Fibroblast of the aortic adventitia (primary cell): ENCODE results near the gene DCDC2C. TPM values are rescaled to one million over a fixed set of nuclear protein-coding genes. Genes with fewer than 3 reads are reported as not detected.

ENCODE experiments used
- DNase-seq: peaks from one replicate; pipeline ENCODE4 v3.0.0-alpha.2; 2010; ENCODE audit warnings: low read depth
- H3K4me3 ChIP-seq: 2 replicates; pipeline ENCODE4 v1.5.1; 2011; ENCODE audit warnings: low read depth, mild to moderate bottlenecking, control low read depth, low read length, moderate library complexity
- total RNA-seq: library from RNA; depleted of rRNA; stranded (reverse); fragments of >200 nt; gene quantifications from 2 replicates; pipeline ENCODE4 v1.2.3, GENCODE V29; 2012; ENCODE audit warnings: low replicate concordance
- TF ChIP-seq, protein P1 (sequence below): IDR thresholded peaks from 2 replicates; pipeline ENCODE4 v1.5.1; 2011; ENCODE audit warnings: mild to moderate bottlenecking, low read length, control low read depth, inconsistent platforms; ENCODE audit not compliant: insufficient read depth

Gene DCDC2C
- total RNA-seq, 1 donor = not detected

DNA sequence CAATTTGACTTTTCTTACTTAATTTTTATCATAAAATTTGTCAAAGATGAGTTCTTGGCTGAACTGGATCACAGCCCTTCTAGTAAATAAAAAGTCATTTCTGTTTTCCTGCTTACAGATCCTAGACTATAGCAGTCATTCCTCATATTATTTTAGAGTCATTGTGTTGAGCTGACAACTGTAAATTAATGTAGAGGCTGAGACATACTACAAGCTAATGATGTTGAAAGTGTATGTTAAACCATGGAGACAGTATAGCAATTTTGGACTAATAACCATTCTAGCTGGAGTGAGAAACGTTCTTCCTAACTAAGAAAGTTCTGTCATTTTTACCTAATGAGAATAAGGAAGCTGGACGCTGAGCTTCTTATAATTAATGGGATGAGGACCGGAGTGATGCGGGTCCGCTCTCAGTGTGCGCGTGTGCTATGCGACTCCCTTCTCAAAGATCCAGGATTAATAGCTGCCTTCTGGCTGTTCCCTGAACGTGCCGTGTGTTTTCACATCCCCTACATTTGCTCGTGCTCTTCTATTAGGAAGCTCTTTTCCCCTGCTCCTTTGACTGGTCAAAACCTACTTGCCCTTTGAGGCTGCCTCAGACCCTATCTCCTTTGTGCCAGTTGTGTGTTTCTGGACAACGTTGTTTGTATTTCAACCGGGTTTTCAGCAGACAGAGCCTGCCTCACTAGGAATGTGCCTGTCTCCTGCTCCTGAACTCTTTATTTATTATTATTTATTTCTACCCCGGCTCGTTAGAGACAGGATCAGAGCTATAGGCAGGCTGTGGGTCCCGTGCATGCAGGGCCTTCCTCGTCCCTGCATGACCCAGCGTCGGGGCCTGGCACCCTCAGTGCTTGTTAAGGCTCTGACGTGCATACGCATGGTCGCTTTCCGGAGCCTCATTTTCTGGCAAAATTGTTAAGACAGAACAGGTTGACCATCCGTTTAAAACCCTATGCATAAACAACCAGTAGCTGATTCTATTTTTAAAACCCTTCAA lies 182.6 kb downstream of the DCDC2C start:
- no peak overlapping the region for H3K4me3 ChIP-seq
- no peak for DNase-seq
- TF ChIP-seq, protein P1, sequence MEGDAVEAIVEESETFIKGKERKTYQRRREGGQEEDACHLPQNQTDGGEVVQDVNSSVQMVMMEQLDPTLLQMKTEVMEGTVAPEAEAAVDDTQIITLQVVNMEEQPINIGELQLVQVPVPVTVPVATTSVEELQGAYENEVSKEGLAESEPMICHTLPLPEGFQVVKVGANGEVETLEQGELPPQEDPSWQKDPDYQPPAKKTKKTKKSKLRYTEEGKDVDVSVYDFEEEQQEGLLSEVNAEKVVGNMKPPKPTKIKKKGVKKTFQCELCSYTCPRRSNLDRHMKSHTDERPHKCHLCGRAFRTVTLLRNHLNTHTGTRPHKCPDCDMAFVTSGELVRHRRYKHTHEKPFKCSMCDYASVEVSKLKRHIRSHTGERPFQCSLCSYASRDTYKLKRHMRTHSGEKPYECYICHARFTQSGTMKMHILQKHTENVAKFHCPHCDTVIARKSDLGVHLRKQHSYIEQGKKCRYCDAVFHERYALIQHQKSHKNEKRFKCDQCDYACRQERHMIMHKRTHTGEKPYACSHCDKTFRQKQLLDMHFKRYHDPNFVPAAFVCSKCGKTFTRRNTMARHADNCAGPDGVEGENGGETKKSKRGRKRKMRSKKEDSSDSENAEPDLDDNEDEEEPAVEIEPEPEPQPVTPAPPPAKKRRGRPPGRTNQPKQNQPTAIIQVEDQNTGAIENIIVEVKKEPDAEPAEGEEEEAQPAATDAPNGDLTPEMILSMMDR = no peak

DNA sequence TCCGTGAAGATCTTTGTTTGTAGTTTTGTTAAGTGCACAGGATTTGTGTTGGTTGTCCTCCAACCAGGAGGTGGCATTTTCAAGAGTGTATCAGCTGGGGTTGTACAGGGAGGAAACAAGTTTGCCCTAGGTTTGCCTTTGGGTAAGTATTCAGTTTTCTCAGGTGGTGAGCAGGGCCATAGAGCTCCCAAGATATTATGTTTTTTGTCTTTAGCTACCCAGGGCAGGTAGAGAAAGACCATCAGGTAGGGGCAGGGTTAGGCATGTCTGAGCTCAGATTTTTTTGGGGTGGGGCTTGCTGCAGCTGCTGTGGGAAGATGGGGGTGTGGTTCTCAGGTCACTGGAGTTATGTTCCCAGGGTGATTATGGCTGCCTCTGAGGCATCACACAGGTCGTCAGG lies 191.6 kb downstream of the DCDC2C start:
- TF ChIP-seq, protein P1 = no peak
- DNase-seq = no peak
- H3K4me3 ChIP-seq = no peak overlapping the region

Other genes with a start within 250 kb of the DCDC2C start
- gene ADI1, start 184.0 kb upstream of the DCDC2C start, total RNA-seq = 41.6 and 44.7 TPM in 2 replicates
- gene RNASEH1, start 145.2 kb upstream of the DCDC2C start, total RNA-seq = 29.2 and 33.4 TPM in 2 replicates
- gene RPS7, start 128.3 kb upstream of the DCDC2C start, total RNA-seq = 2,605 and 11,651 TPM in 2 replicates
- gene COLEC11, start 108.5 kb upstream of the DCDC2C start, total RNA-seq = 0.09 and 0.65 TPM in 2 replicates
- gene ALLC, start 45.4 kb upstream of the DCDC2C start, total RNA-seq = not detected in 2 replicates